GM12878 (cell line): ENCODE data around the gene FITM1. TPM values are rescaled to one million over a fixed set of nuclear protein-coding genes. Genes with fewer than 3 reads are reported as not detected.

ENCODE experiments used
- ATF7 ChIP-seq: fragments of 450-650 bp; IDR thresholded peaks from 2 replicates; pipeline ENCODE4 v1.6.1; 2016; ENCODE audit warnings: low read depth, mild to moderate bottlenecking
- BMI1 ChIP-seq: fragments of 450-650 bp; IDR thresholded peaks from 2 replicates; pipeline ENCODE4 v1.6.1; 2016; ENCODE audit warnings: mild to moderate bottlenecking, moderate library complexity, borderline replicate concordance
- CBX3 ChIP-seq: fragments of 200-600 bp; sonication (generic); IDR thresholded peaks from 2 replicates; pipeline ENCODE4 v1.6.1; 2016; ENCODE audit warnings: low read depth, borderline replicate concordance
- CEBPZ ChIP-seq: fragments of 150-350 bp; IDR thresholded peaks from 2 replicates; pipeline ENCODE4 v1.6.1; 2016; ENCODE audit warnings: low read depth, low read length
- CREB1 ChIP-seq: IDR thresholded peaks from 2 replicates; pipeline ENCODE4 v1.6.1; 2012; ENCODE audit warnings: low read depth, mild to moderate bottlenecking, inconsistent platforms
- CREM ChIP-seq: IDR thresholded peaks from 2 replicates; pipeline ENCODE4 v1.6.1; 2014; ENCODE audit warnings: antibody characterized with exemption, low read depth
- CTCF ChIP-seq, 3 experiments: IDR thresholded peaks in 2 of 3; conservative IDR thresholded peaks in 1 of 3; 2 replicates each; pipeline ENCODE4 v1.5.1; 2011; ENCODE audit warnings: low read depth in 3 of 3, low read length in 3 of 3, mild to moderate bottlenecking in 3 of 3, control low read depth in 2 of 3, moderate library complexity in 2 of 3, inconsistent platforms in 1 of 3, mixed read lengths in 1 of 3; ENCODE audit not compliant: control insufficient read depth in 2 of 3, insufficient read depth in 1 of 3; ENCODE audit errors: extremely low read depth in 1 of 3
- EED ChIP-seq: sonication (generic); IDR thresholded peaks from 2 replicates; pipeline ENCODE4 v1.6.1; 2016; ENCODE audit warnings: antibody characterized with exemption, low read depth
- EGR1 ChIP-seq, 2 experiments: IDR thresholded peaks; 1 replicate in 1 of 2; 2 replicates in 1 of 2; pipeline ENCODE4 v1.6.1; 2011 to 2012; ENCODE audit warnings: low read depth in 2 of 2, low read length in 2 of 2, borderline replicate concordance in 1 of 2, mild to moderate bottlenecking in 1 of 2, moderate library complexity in 1 of 2
- EP300 ChIP-seq, 2 experiments: fragments of 150-350 bp in 1 of 2; IDR thresholded peaks; 2 replicates each; pipeline ENCODE4 v1.6.1; 2011 to 2012; ENCODE audit warnings: low read depth in 2 of 2, low read length in 2 of 2, borderline replicate concordance in 1 of 2, improper control_type of control experiment in 1 of 2, inconsistent platforms in 1 of 2; ENCODE audit not compliant: control insufficient read depth in 1 of 2
- FOS ChIP-seq: IDR thresholded peaks from 3 replicates; pipeline ENCODE4 v1.6.1; 2011; ENCODE audit warnings: borderline replicate concordance; ENCODE audit not compliant: insufficient read length; ENCODE audit errors: extremely low read depth
- FOXK2 ChIP-seq: fragments of 450-650 bp; IDR thresholded peaks from 2 replicates; pipeline ENCODE4 v1.6.1; 2017; ENCODE audit warnings: mild to moderate bottlenecking, moderate library complexity
- HCFC1 ChIP-seq: fragments of 150-350 bp; IDR thresholded peaks from 2 replicates; pipeline ENCODE4 v1.6.1; 2014; ENCODE audit warnings: low read length
- IRF5 ChIP-seq: fragments of 450-650 bp; IDR thresholded peaks from 2 replicates; pipeline ENCODE4 v1.6.1; 2017; ENCODE audit warnings: borderline replicate concordance
- MAX ChIP-seq: IDR thresholded peaks from 2 replicates; pipeline ENCODE4 v1.6.1; 2012; ENCODE audit warnings: low read depth, low read length, improper control_type of control experiment
- MEF2B ChIP-seq: fragments of 450-650 bp; IDR thresholded peaks from 2 replicates; pipeline ENCODE4 v1.6.1; 2018; ENCODE audit warnings: mild to moderate bottlenecking, moderate library complexity; ENCODE audit not compliant: partially characterized antibody, poor library complexity, severe bottlenecking
- MTA2 ChIP-seq: fragments of 450-650 bp; IDR thresholded peaks from 2 replicates; pipeline ENCODE4 v1.6.1; 2016; ENCODE audit warnings: low read depth, mild to moderate bottlenecking, moderate library complexity
- NFXL1 ChIP-seq: fragments of 450-650 bp; IDR thresholded peaks from 2 replicates; pipeline ENCODE4 v1.6.1; 2017; ENCODE audit warnings: antibody characterized with exemption, mild to moderate bottlenecking, borderline replicate concordance
- NR2C2 ChIP-seq: IDR thresholded peaks from 2 replicates; pipeline ENCODE4 v1.6.1; 2011; ENCODE audit warnings: borderline replicate concordance, low read depth; ENCODE audit not compliant: control insufficient read depth, insufficient read length
- SMARCA5 ChIP-seq: fragments of 450-650 bp; IDR thresholded peaks from 2 replicates; pipeline ENCODE4 v1.6.1; 2017; ENCODE audit warnings: mild to moderate bottlenecking
- TBL1XR1 ChIP-seq: IDR thresholded peaks from 2 replicates; pipeline ENCODE4 v1.6.1; 2012; ENCODE audit warnings: low read depth, low read length, improper control_type of control experiment
- polyA plus RNA-seq, 11 experiments: library from polyadenylated mRNA; depleted of rRNA in 4 of 11; unstranded in 6 of 11; stranded (reverse) in 5 of 11; fragments of >200 nt; fragmentation: Nextera tagmentation in 4 of 11; fragmentation: Illumina TruSeq in 1 of 11; extraction: Ambion mirVana in 4 of 11; extraction: Trizol in 1 of 11; gene quantifications; 1 replicate in 1 of 11; 2 replicates in 10 of 11; pipeline versions ENCODE4 v1.2.1 to v1.2.3, GENCODE V29; 2011 to 2016; ENCODE audit warnings: inconsistent platforms in 2 of 11, missing spikeins in 2 of 11, low read depth in 1 of 11
- total RNA-seq, 4 experiments: library from RNA; depleted of rRNA in 3 of 4; stranded (reverse); fragments of >200 nt in 3 of 4; fragmentation: Illumina TruSeq in 1 of 4; extraction: Trizol in 1 of 4; gene quantifications; 2 replicates each; pipeline versions ENCODE4 v1.2.1 to v1.2.3, GENCODE V29; 2013 to 2021

The FITM1 gene
- total and polyA plus RNA-seq, 10 of the 15 experiments (the other 5 are each of a cell fraction or from before 2014, with no cell fraction given) = 0.11 to 1.9 (median 0.45) TPM; not detected in 2

GRCh38 chr14:24171422-24172260 lies 41.2 kb downstream of the FITM1 start, which contains the start of gene REC8 (continued):
- TF ChIP-seq FOXK2 (peak; percentile 12; the same call in 1 of the 2 replicates), NFXL1 (no peak), CREM (peak; percentile 8; the same call in 1 of the 2 replicates), MAX (no peak), BMI1 (peak; percentile 32; the same call in 1 of the 2 replicates), MEF2B (peak; percentile 38), CEBPZ (no peak), TBL1XR1 (no peak), IRF5 (no peak), CTCF (IDR thresholded peaks at IDR 0.05 in 2 of 3, conservative IDR thresholded peaks at IDR 0.05 in 1 of 3; ENCODE audit: control insufficient read depth in 2 of 3, extremely low read depth in 1 of 3, insufficient read depth in 1 of 3, low read depth in 3 of 3, low read length in 3 of 3) (no peak), FOS (no peak), NR2C2 (no peak), EP300 (IDR thresholded peaks at IDR 0.05; ENCODE audit: borderline replicate concordance in 1 of 2, control insufficient read depth in 1 of 2, low read depth in 2 of 2, low read length in 2 of 2) (no peak), CBX3 (no peak), MTA2 (no peak), EGR1 (IDR thresholded peaks at IDR 0.05; ENCODE audit: borderline replicate concordance in 1 of 2, low read depth in 2 of 2, low read length in 2 of 2) (peak in 1 of 2 experiments; percentile 24; a peak in 1 of 3 replicates), ATF7 (no peak), CREB1 (peak; percentile 38; the same call in 1 of the 2 replicates), SMARCA5 (no peak), EED (no peak), HCFC1 (no peak)
